GM23338 (cell line): ENCODE measurements around the gene PASK. TPM values are rescaled to one million over a fixed set of nuclear protein-coding genes. Genes with fewer than 3 reads are reported as not detected.

ENCODE experiments used
- ATAC-seq: fragments of 200-7000 bp; cut with Tn5 transposase; 3 replicates; pipeline ENCODE4 v1.9.1; 2020
- DNase-seq: peaks from one replicate; pipeline ENCODE4 v3.0.0-alpha.2; 2015; ENCODE audit warnings: low spot score
- H2AFZ ChIP-seq: fragments of 200-600 bp; sonication (generic); 2 replicates; pipeline ENCODE4 v1.8.0; 2016; ENCODE audit warnings: antibody characterized with exemption, mild to moderate bottlenecking, moderate library complexity
- H3F3A ChIP-seq: fragments of 200-600 bp; sonication (generic); replicated peaks from 2 replicates; pipeline ENCODE4 v1.8.0; 2017; ENCODE audit warnings: antibody characterized with exemption, mixed run types, low read depth
- H3K27ac ChIP-seq: fragments of 200-600 bp; sonication (generic); 2 replicates; pipeline ENCODE4 v1.6.1; 2016; ENCODE audit warnings: low read depth
- H3K27me3 ChIP-seq: fragments of 200-600 bp; sonication (generic); 2 replicates; pipeline ENCODE4 v1.8.0; 2016; ENCODE audit warnings: mild to moderate bottlenecking, mixed run types, moderate library complexity; ENCODE audit not compliant: insufficient read depth
- H3K36me3 ChIP-seq: fragments of 200-600 bp; sonication (generic); 2 replicates; pipeline ENCODE4 v1.8.0; 2016; ENCODE audit warnings: mild to moderate bottlenecking; ENCODE audit not compliant: insufficient read depth
- H3K4me1 ChIP-seq: fragments of 200-600 bp; sonication (generic); 2 replicates; pipeline ENCODE4 v1.8.0; 2016; ENCODE audit warnings: mild to moderate bottlenecking, moderate library complexity; ENCODE audit not compliant: insufficient read depth
- H3K4me2 ChIP-seq: fragments of 200-600 bp; sonication (generic); 2 replicates; pipeline ENCODE4 v1.7.1; 2017; ENCODE audit warnings: mixed run types
- H3K4me3 ChIP-seq: fragments of 200-600 bp; sonication (generic); 2 replicates; pipeline ENCODE4 v1.6.1; 2016; ENCODE audit warnings: mixed run types
- H3K79me2 ChIP-seq: fragments of 200-600 bp; sonication (generic); replicated peaks from 2 replicates; pipeline ENCODE4 v1.8.0; 2017; ENCODE audit warnings: mild to moderate bottlenecking; ENCODE audit not compliant: insufficient read depth
- H3K9me2 ChIP-seq: fragments of 200-600 bp; sonication (generic); 2 replicates; pipeline ENCODE4 v1.8.0; 2017; ENCODE audit not compliant: insufficient read depth
- H4K20me1 ChIP-seq: fragments of 200-600 bp; sonication (generic); replicated peaks from 2 replicates; pipeline ENCODE4 v1.8.0; 2017; ENCODE audit warnings: mild to moderate bottlenecking; ENCODE audit not compliant: insufficient read depth
- H3K27ac Mint-ChIP-seq: 2 replicates; pipeline ENCODE4 v1.8.0; 2020; ENCODE audit warnings: inconsistent platforms, mild to moderate bottlenecking, moderate library complexity, mixed read lengths
- H3K27me3 Mint-ChIP-seq: 3 replicates; pipeline ENCODE4 v1.8.0; 2022; ENCODE audit warnings: low read depth, mild to moderate bottlenecking, moderate library complexity, mixed read lengths, inconsistent platforms; ENCODE audit not compliant: insufficient read depth, poor library complexity
- H3K36me3 Mint-ChIP-seq: 3 replicates; pipeline ENCODE4 v1.8.0; 2021; ENCODE audit warnings: low read depth, mild to moderate bottlenecking, inconsistent platforms, moderate library complexity, mixed read lengths
- H3K4me1 Mint-ChIP-seq: 3 replicates; pipeline ENCODE4 v1.8.0; 2020; ENCODE audit warnings: mild to moderate bottlenecking, inconsistent platforms, mixed read lengths
- H3K4me3 Mint-ChIP-seq: 3 replicates; pipeline ENCODE4 v1.8.0; 2021; ENCODE audit warnings: moderate library complexity, mild to moderate bottlenecking, inconsistent platforms, mixed read lengths
- H3K9me3 Mint-ChIP-seq: 3 replicates; pipeline ENCODE4 v1.8.0; 2020; ENCODE audit warnings: moderate library complexity, mild to moderate bottlenecking, inconsistent platforms, mixed read lengths
- CREB1 ChIP-seq: fragments of 250-450 bp; sonication (Bioruptor Pico); IDR thresholded peaks from 2 replicates; pipeline ENCODE4 v1.5.0; 2020; ENCODE audit warnings: low read depth, mild to moderate bottlenecking, moderate library complexity
- EZH2 ChIP-seq: fragments of 200-600 bp; sonication (generic); IDR thresholded peaks from one replicate; pipeline ENCODE4 v1.8.0; 2017; ENCODE audit warnings: antibody characterized with exemption, mild to moderate bottlenecking, low read depth; ENCODE audit not compliant: unreplicated experiment
- JUNB ChIP-seq: IDR thresholded peaks from one replicate; pipeline ENCODE4 v1.6.1; 2016; ENCODE audit warnings: antibody characterized with exemption; ENCODE audit not compliant: unreplicated experiment
- NANOG ChIP-seq: IDR thresholded peaks from 2 replicates; pipeline ENCODE4 v1.6.1; 2016; ENCODE audit warnings: antibody characterized with exemption, borderline replicate concordance
- ZNF114 ChIP-seq: fragments of 250-450 bp; sonication (Bioruptor Pico); IDR thresholded peaks from 2 replicates; pipeline ENCODE4 v1.5.0; 2020; ENCODE audit warnings: mild to moderate bottlenecking, moderate library complexity
- ZNF331 ChIP-seq: fragments of 250-450 bp; sonication (Bioruptor Pico); IDR thresholded peaks from 2 replicates; pipeline ENCODE4 v1.5.0; 2020; ENCODE audit warnings: low read depth, mild to moderate bottlenecking, moderate library complexity
- polyA plus RNA-seq: library from polyadenylated mRNA; unstranded; fragments of >200 nt; fragmentation: Nextera tagmentation; extraction: Ambion mirVana; gene quantifications from 2 replicates; pipeline ENCODE4 v1.2.1, GENCODE V29; 2016
- total RNA-seq: library from RNA; depleted of rRNA; stranded (reverse); fragments of >200 nt; shearing (Covaris generic); gene quantifications from 2 replicates; pipeline ENCODE4 v1.2.3, GENCODE V29; 2014
- TF ChIP-seq, protein P1 (sequence below): fragments of 250-450 bp; sonication (Bioruptor Pico); IDR thresholded peaks from 2 replicates; pipeline ENCODE4 v1.5.0; 2020; ENCODE audit warnings: mild to moderate bottlenecking, moderate library complexity

The PASK gene
- total and polyA plus RNA-seq, 2 experiments from 2014 or later = 12.5 to 38.4 TPM

DNA sequence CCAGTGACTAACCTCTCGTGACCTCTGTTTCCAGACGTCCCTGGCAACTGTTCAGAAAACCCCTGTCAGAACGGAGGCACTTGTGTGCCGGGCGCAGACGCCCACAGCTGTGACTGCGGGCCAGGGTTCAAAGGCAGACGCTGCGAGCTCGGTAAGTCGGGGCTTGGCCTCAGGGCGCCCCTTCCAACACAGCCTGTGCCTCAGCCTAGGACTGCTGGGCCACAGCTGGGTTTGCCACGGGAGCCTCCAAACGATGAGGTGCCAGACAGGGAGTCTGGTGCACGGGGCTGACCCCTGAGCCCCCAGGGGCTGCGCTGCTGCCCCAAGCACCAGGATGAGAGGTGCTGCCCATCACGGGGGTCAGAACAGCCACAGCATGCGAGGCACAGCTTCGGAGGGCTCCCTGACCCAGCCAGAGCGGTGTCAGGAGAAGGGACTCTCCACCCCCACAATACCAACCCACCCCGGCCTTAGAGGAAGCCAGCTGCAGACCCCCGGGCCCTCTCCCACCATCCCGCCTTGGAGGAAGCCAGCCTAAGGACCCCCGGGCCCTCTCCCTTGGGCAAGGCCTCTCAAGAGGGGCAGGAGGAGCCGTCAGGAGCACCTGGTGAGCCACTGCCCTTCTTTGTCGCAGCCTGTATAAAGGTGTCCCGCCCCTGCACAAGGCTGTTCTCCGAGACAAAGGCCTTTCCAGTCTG is 67.5 kb downstream of the PASK start (continued):
- TF ChIP-seq, protein P1, sequence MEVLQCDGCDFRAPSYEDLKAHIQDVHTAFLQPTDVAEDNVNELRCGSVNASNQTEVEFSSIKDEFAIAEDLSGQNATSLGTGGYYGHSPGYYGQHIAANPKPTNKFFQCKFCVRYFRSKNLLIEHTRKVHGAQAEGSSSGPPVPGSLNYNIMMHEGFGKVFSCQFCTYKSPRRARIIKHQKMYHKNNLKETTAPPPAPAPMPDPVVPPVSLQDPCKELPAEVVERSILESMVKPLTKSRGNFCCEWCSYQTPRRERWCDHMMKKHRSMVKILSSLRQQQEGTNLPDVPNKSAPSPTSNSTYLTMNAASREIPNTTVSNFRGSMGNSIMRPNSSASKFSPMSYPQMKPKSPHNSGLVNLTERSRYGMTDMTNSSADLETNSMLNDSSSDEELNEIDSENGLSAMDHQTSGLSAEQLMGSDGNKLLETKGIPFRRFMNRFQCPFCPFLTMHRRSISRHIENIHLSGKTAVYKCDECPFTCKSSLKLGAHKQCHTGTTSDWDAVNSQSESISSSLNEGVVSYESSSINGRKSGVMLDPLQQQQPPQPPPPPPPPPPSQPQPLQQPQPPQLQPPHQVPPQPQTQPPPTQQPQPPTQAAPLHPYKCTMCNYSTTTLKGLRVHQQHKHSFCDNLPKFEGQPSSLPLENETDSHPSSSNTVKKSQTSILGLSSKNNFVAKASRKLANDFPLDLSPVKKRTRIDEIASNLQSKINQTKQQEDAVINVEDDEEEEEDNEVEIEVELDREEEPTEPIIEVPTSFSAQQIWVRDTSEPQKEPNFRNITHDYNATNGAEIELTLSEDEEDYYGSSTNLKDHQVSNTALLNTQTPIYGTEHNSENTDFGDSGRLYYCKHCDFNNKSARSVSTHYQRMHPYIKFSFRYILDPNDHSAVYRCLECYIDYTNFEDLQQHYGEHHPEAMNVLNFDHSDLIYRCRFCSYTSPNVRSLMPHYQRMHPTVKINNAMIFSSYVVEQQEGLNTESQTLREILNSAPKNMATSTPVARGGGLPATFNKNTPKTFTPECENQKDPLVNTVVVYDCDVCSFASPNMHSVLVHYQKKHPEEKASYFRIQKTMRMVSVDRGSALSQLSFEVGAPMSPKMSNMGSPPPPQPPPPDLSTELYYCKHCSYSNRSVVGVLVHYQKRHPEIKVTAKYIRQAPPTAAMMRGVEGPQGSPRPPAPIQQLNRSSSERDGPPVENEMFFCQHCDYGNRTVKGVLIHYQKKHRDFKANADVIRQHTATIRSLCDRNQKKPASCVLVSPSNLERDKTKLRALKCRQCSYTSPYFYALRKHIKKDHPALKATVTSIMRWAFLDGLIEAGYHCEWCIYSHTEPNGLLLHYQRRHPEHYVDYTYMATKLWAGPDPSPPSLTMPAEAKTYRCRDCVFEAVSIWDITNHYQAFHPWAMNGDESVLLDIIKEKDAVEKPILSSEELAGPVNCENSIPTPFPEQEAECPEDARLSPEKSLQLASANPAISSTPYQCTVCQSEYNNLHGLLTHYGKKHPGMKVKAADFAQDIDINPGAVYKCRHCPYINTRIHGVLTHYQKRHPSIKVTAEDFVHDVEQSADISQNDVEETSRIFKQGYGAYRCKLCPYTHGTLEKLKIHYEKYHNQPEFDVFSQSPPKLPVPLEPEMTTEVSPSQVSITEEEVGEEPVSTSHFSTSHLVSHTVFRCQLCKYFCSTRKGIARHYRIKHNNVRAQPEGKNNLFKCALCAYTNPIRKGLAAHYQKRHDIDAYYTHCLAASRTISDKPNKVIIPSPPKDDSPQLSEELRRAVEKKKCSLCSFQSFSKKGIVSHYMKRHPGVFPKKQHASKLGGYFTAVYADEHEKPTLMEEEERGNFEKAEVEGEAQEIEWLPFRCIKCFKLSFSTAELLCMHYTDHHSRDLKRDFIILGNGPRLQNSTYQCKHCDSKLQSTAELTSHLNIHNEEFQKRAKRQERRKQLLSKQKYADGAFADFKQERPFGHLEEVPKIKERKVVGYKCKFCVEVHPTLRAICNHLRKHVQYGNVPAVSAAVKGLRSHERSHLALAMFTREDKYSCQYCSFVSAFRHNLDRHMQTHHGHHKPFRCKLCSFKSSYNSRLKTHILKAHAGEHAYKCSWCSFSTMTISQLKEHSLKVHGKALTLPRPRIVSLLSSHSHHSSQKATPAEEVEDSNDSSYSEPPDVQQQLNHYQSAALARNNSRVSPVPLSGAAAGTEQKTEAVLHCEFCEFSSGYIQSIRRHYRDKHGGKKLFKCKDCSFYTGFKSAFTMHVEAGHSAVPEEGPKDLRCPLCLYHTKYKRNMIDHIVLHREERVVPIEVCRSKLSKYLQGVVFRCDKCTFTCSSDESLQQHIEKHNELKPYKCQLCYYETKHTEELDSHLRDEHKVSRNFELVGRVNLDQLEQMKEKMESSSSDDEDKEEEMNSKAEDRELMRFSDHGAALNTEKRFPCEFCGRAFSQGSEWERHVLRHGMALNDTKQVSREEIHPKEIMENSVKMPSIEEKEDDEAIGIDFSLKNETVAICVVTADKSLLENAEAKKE (CRISPR knock-in tag) = no peak
- no peak for TF ChIP-seq ZNF114 (CRISPR knock-in tag)
- no peak for TF ChIP-seq EZH2
- no peak for TF ChIP-seq NANOG
- no peak for TF ChIP-seq ZNF331 (CRISPR knock-in tag)

DNA sequence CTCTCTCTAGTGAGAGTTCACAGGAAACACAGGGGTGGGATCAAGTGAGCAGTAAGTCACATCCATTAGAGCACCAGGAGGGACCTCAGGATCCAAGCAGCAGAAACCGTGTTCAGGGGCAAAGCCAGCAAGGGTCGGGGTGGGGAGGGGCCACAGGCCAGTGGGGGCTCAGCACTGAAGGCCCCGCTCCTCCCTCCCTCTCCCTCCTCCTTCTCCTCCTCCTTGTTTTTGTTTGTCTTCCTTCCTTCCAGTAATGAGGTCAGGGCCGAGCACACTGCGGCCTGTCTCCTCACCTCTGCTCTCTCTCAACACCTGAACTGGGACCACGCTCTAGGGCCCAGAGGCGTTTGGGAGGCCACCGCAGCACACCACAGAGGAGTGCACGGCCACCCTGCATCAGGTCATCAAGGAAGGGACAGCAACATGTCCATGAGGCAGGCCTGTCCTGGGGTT is 68.1 kb downstream of the PASK start:
- H3K9me2 ChIP-seq = no peaks in the 10 kb centered on the region
- Mint-ChIP-seq H3K4me1 (no peaks in the 10 kb centered on the region), H3K36me3 (peaks cover 10% of the 10 kb centered on the region), H3K27me3 (peaks cover 2% of the 10 kb centered on the region), H3K27ac (no peak overlapping the region), H3K9me3 (no peaks in the 10 kb centered on the region), H3K4me3 (no peak overlapping the region)
- no peak overlapping the region for H3K4me2 ChIP-seq
- no peaks in the 10 kb centered on the region; the same call in 1 of the 2 replicates for H4K20me1 ChIP-seq
- no peak overlapping the region for H3K27ac ChIP-seq
- no peaks in the 10 kb centered on the region for H3K27me3 ChIP-seq
- ATAC-seq = peak; percentile 27
- H3F3A ChIP-seq = no peaks in the 10 kb centered on the region
- no peak overlapping the region for H3K4me3 ChIP-seq
- H3K4me1 ChIP-seq = no peaks in the 10 kb centered on the region
- no peak overlapping the region for H2AFZ ChIP-seq
- no peak for DNase-seq
- H3K79me2 ChIP-seq = no peaks in the 10 kb centered on the region
- H3K36me3 ChIP-seq = no peaks in the 10 kb centered on the region
- TF ChIP-seq ZNF331 (CRISPR knock-in tag) (no peak), ZNF114 (CRISPR knock-in tag) (no peak), CREB1 (no peak), JUNB (no peak), EZH2 (no peak)
- TF ChIP-seq, protein P1 (CRISPR knock-in tag) = no peak
